KG1 (cell line): ENCODE results near the gene TCF12.

ENCODE experiments used
- DNase-seq: peaks from one replicate; lab custom pipeline; 2025; lab: John Stamatoyannopoulos, UW

TCF12 gene

GRCh38 chr15:57253082-57253481 is 334.6 kb downstream of the TCF12 start:
- DNase-seq = no peak

GRCh38 chr15:57253500-57253899 is 335.1 kb downstream of the TCF12 start:
- DNase-seq = no peak

- DNase-seq = no peak
These were observed 337.4 kb downstream of the TCF12 start for GRCh38 chr15:57255751-57256341.

GRCh38 chr15:57256939-57257338 is 338.5 kb downstream of the TCF12 start:
- no peak for DNase-seq

- DNase-seq = no peak
These were observed 341.2 kb downstream of the TCF12 start for GRCh38 chr15:57259568-57260040.

GRCh38 chr15:57263520-57263919 is 345.1 kb downstream of the TCF12 start:
- DNase-seq = no peak

GRCh38 chr15:57272771-57273357 is 354.4 kb downstream of the TCF12 start:
- DNase-seq = no peak

GRCh38 chr15:57273402-57273801 is 355.0 kb downstream of the TCF12 start:
- no peak for DNase-seq

- no peak for DNase-seq
These were observed 360.0 kb downstream of the TCF12 start for GRCh38 chr15:57278439-57278838.

- DNase-seq = no peak
These were observed 362.0 kb downstream of the TCF12 start for GRCh38 chr15:57280464-57280863.

- no peak for DNase-seq
These were observed 362.9 kb downstream of the TCF12 start for GRCh38 chr15:57281321-57281720.

GRCh38 chr15:57282686-57283085 is 364.2 kb downstream of the TCF12 start:
- no peak for DNase-seq

GRCh38 chr15:57283774-57284503 is 365.5 kb downstream of the TCF12 start:
- DNase-seq = no peak

GRCh38 chr15:57284535-57284934 is 366.1 kb downstream of the TCF12 start:
- peak; percentile 27 for DNase-seq

- DNase-seq = no peak
These were observed 366.9 kb downstream of the TCF12 start for GRCh38 chr15:57285386-57285785.

- no peak for DNase-seq
These were observed 368.1 kb downstream of the TCF12 start for GRCh38 chr15:57286446-57287122.

GRCh38 chr15:57287123-57287521 is 368.7 kb downstream of the TCF12 start:
- no peak for DNase-seq

GRCh38 chr15:57288926-57289580 is 370.6 kb downstream of the TCF12 start:
- no peak for DNase-seq

GRCh38 chr15:57290187-57290586 is 371.7 kb downstream of the TCF12 start:
- DNase-seq = no peak

- no peak for DNase-seq
These were observed 372.4 kb downstream of the TCF12 start for GRCh38 chr15:57290826-57291225.

GRCh38 chr15:57296473-57297162 is 378.2 kb downstream of the TCF12 start:
- DNase-seq = no peak

- no peak for DNase-seq
These were observed 378.7 kb downstream of the TCF12 start for GRCh38 chr15:57297163-57297593.
